Gastroesophageal sphincter (tissue), 3 donors: ENCODE data around the gene GOLGA8B.
"Not testable (repeated sequence)": the region's sequence is repeated elsewhere in the genome, so short reads cannot be mapped to it uniquely, and the experiment has no call there.

Source experiments
- EP300 ChIP-seq: sonication (generic); formaldehyde crosslinking; IDR thresholded peaks from one replicate; pipeline ENCODE4 v1.6.1; 2017; ENCODE audit warnings: antibody characterized with exemption, mild to moderate bottlenecking
- POLR2AphosphoS5 ChIP-seq: sonication (generic); formaldehyde crosslinking; IDR thresholded peaks from one replicate; pipeline ENCODE4 v1.6.1; 2017; ENCODE audit warnings: antibody characterized with exemption
- TF ChIP-seq, protein P1 (sequence below), 4 experiments: fragments of 200-600 bp in 2 of 4; fragments of 450-650 bp in 2 of 4; sonication (generic) in 1 of 4; IDR thresholded peaks; one replicate each; pipeline ENCODE4 v1.5.1; 2017 to 2019; ENCODE audit warnings: antibody characterized with exemption in 4 of 4, mild to moderate bottlenecking in 2 of 4, moderate library complexity in 2 of 4

DNA sequence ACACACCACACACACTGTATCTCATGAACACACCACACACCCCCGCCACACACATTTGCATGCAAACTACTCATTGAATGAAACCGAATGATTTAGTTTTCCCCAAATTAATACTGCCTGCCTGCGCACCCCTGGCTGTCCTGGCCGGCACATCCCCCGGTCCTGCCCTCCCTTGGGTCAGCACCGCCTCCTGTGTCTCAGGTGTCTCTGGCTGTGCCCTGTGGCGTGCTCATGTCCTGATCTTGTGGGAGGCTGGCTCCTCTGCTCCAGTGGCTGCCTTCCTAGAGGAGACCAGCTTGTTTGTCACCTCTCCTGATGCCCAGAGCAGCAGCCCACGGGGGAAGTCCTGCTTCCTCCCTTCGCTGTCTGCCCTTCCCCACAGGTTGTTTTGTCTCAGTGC is 28.7 kb downstream of the GOLGA8B start:
- TF ChIP-seq, protein P1, sequence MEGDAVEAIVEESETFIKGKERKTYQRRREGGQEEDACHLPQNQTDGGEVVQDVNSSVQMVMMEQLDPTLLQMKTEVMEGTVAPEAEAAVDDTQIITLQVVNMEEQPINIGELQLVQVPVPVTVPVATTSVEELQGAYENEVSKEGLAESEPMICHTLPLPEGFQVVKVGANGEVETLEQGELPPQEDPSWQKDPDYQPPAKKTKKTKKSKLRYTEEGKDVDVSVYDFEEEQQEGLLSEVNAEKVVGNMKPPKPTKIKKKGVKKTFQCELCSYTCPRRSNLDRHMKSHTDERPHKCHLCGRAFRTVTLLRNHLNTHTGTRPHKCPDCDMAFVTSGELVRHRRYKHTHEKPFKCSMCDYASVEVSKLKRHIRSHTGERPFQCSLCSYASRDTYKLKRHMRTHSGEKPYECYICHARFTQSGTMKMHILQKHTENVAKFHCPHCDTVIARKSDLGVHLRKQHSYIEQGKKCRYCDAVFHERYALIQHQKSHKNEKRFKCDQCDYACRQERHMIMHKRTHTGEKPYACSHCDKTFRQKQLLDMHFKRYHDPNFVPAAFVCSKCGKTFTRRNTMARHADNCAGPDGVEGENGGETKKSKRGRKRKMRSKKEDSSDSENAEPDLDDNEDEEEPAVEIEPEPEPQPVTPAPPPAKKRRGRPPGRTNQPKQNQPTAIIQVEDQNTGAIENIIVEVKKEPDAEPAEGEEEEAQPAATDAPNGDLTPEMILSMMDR (IDR thresholded peaks at IDR 0.05), result not testable (repeated sequence)
- TF ChIP-seq EP300, POLR2AphosphoS5: not testable (repeated sequence)
